Dermis blood vessel endothelial cell (primary cell): ENCODE data around the gene AGMO. TPM values are rescaled to one million over a fixed set of nuclear protein-coding genes. Genes with fewer than 3 reads are reported as not detected.
"Not testable (repeated sequence)": the region's sequence is repeated elsewhere in the genome, so short reads cannot be mapped to it uniquely, and the experiment has no call there.

Experiments used
- DNase-seq: peaks from one replicate; pipeline ENCODE4 v3.0.0; 2010
- total RNA-seq: library from RNA; depleted of rRNA; stranded (reverse); fragments of >200 nt; gene quantifications from 2 replicates; pipeline ENCODE4 v1.2.3, GENCODE V29; 2014

Gene AGMO
- total RNA-seq, 1 donor from 2014 or later, result 1.9 TPM

DNA sequence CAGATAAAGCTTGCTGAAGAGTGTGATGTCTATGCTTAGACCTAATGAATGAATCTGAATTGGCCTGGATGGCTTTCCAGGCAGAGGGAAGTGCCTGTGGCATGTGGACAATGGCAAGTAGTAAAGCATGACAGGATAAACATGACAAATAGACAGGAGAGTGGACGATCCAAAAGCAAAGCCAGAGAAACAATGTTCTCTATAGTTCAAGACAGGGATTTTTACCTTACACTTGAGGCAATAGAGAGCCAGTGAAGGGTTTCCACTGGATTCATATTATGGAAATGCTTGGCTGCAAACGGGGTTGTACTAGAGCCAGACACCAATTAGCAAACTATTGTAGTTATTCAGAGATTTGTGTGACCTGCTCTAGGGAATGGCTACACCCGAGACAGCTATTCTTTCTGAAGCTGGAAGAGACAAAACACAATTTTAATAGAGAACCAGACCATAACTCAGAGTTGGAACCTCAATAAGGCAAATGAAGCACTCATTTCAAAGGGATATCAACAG lies 2.3 kb downstream of the AGMO start:
- peak; percentile 38 for DNase-seq

DNA sequence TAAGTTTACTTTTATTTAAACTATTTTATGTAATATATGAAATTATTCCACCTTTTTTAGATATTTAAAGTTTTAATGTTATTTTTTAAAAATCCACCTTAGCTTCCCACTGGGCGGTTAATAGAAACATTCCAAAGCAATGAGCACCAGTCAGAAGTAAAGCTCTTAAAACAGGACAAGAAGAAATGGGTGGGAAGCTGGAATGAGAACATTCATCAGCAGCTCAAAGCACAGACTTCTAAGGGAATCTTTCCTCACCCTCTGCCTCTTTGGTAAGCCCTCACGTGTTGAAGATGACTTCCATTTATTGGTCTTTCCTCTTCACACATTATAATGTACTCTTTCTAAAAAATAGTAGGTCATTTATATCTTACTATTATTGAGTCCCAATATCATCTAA lies 3.1 kb downstream of the AGMO start:
- peak; percentile 60 for DNase-seq

DNA sequence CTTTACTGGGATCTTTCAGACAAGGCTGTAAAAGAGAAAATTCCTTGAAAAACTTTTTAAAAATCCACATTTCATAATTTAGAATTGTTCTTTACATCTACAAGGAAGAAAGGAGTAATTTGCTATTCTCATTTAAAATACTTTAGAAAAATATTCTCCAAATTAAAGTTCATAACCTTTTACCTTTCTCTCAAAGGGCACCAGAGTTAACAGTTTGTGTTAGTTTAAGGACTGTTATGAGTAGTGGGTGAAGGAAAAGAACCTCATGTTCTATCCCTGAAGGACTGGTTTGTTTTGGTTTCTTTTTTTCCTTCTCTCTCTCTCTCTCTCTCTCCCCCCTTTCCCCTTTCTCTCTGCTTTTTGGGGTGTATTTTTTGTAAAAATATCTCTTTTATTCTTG lies 4.1 kb downstream of the AGMO start:
- DNase-seq, result peak; percentile 30

DNA sequence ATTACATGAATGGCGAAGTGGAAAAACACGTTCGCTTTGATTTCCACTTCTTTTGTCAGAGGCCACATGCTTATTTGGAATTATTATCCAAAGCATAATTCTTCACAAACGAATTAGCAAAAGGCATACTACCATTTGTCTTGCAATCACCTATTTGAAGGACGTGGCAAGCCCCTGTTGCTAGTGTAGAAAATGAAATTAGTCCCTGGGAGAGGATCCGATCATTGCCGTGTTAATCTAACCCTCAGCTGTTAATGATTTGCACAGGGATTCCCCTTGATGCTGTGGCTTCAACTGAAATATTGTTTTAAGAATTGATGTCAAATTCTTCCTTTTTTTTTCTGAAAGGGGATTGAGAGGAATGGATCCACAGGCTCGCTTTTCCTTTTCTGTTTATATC lies 4.6 kb downstream of the AGMO start:
- peak; percentile 58 for DNase-seq

DNA sequence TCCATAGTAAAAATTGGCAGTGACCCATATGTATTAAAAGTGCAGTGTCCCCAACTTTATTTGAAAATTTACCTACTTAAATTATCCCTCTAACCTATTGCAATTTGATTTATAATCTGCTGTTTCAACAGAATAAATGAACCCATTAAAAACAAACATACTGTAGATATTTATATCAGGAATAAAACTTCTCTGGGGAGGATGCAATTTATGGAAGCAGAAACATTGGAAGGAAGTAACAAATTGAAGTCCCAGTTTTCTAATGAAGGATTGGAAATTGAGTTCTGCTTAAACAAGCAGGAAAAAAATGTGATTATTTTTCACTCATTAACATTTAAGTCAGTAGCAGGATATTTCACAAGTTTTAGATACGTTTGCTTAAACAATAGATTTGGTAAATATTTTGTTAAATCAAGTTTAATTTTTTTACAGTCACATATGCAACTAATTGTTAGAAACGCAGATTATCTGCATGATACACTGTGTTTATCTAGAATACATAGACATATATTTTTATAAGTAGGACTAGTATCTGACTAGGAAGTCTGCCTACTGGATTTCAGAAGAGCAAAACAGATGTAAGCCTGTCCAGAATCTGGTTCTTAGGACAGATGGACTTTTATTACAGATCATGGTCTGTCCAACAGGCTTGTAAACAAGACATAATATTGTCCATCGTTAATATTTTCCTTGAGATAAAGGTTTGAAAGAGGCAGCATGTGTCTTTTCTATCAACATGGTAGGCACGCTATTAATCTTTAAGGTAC lies 5.3 kb downstream of the AGMO start:
- peak; percentile 49 for DNase-seq

DNA sequence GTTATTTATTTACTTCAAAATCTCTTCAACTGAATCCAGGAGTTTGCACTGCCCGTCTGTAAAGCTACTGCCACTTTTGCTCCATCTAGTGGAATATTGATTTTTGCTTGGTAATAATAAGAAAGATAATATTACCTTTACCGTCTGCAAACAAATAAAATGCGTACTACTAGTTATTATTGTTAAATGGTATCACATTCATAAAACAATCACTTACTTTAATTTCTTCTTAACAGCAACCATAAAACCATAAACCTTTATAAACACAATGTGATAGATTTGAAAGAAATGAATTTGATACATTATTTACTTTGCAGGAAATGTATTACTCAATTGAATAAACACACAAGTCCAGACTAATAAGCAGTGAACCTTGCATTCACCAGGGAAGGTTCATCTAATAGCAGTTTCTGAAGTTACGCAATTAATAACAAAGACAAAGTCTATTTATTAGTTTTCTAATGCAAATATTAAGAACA lies 6.4 kb downstream of the AGMO start:
- peak; percentile 78 for DNase-seq

DNA sequence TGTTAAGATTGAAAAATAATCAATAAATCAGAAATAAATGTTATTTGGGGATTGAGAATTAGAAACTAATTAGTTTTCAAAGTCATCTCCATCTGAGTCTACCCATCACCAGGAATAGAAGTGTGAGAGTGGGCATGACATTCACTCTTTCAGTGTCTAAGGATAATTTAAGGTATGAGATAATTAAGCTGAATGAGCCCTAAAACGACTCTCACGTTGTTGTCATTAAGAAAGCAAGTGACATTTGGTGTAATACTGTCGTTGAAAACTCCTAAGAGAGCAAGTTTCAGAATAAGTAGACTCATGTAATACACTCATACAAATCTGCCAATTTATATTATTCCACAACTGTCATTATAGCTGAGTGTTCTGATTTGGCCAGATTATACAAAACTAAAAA lies 7.1 kb downstream of the AGMO start:
- peak; percentile 26 for DNase-seq

DNA sequence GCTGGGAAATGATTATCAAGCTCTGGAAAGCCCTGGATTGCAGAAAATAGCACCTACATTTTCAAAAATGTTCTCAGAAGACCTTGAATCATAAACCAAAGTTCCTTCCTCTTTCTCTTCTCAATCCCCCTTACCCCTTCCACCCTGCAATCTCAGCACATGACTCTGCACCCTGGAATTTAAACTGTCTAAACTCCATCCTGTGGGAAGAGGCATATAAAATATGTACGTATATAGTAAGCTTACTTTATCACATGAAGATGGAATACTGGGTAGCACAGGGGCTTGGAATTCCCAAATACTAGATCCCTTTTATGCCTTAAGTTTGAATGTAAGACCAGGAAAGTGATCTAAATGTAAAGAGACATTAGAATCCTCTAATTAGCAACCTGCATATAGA lies 7.7 kb downstream of the AGMO start:
- peak; percentile 41 for DNase-seq

DNA sequence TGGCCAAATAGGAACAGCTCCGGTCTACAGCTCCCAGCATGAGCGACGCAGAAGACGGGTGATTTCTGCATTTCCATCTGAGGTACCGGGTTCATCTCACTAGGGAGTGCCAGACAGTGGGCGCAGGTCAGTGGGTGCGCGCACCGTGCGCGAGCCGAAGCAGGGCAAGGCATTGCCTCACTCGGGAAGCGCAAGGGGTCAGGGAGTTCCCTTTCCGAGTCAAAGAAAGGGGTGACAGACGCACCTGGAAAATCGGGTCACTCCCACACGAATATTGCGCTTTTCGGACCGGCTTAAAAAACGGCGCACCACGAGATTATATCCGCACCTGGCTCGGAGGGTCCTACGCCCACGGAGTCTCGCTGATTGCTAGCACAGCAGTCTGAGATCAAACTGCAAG lies 14.5 kb downstream of the AGMO start:
- not testable (repeated sequence) for DNase-seq

DNA sequence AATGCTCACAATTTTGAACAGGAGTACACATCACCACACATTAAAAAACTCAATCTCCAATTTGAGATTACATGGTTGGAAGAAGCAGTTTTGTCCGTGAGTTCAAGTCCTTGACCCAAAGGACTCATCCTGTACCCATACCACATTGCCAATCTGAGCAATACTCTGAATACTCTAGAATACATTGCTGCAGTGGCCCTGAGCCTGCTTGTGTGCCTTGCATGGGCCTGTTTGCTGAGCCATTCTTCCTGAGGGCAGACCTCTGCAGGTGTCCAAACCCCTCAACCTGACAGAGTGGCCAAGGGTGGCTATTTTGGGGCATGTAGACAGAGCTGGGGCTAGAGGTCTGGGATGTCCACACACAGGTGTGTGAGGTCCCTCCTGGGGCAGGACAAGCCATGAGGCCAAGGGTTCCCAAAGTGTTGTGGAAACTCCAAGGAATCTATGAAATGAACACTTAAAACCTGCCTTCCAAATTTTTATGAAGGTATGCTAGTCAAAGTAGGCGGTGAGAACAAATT lies 15.5 kb downstream of the AGMO start:
- no peak for DNase-seq

DNA sequence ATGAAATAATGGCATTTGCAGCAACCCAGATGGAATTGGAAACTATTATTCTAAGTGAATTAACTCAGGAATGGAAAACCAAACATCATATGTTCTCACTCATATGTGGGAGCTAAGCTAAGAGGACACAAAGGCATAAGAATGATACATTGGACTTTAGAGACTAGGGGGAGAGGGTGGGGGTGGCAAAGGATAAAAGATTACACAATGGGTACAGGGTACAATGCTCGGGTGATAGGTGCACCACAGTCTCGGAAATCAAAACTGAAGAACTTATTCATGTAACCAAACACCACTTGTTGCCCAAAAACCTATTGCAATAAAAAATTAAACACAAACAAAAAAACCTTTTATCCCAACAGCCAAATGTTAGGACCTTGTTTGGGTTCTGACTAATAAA lies 17.8 kb downstream of the AGMO start:
- DNase-seq, result no peak

DNA sequence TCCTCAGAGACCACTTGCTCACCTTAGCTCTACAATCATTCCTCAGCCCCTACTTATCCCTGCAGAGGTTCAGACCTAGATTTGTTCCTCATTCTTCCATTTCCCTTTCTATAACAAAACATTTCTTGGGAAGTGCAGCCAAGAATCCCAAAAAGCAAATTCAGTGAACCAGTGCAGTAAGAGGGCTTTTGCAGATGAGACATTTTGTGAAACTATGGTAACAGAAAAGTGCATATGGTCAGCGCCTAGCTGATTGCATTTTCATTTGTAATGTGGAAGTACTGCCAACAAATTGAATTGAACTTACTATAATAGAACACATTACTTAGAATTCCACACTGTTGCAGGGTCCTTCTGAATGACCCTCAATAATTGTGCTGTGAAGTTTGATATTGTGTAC lies 18.6 kb downstream of the AGMO start:
- no peak for DNase-seq

DNA sequence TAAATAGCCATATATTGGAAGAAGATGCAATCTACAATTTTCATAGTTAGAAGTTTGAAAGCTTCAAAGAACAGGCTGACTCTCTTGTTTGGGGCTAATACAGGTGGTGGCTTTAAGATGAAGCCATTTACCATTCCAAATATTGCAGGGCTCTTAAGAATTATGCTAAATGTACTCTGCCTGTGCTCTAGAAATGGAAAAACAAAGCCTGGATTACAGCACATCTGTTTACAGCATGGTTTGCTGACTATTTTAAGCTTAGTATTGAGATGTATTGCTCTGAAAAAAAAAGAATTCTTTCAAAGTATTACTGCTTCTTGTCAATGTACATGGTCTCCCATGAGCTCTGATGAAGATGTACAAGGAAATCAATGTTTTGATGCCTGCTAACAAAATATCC lies 34.2 kb downstream of the AGMO start:
- DNase-seq, result no peak

DNA sequence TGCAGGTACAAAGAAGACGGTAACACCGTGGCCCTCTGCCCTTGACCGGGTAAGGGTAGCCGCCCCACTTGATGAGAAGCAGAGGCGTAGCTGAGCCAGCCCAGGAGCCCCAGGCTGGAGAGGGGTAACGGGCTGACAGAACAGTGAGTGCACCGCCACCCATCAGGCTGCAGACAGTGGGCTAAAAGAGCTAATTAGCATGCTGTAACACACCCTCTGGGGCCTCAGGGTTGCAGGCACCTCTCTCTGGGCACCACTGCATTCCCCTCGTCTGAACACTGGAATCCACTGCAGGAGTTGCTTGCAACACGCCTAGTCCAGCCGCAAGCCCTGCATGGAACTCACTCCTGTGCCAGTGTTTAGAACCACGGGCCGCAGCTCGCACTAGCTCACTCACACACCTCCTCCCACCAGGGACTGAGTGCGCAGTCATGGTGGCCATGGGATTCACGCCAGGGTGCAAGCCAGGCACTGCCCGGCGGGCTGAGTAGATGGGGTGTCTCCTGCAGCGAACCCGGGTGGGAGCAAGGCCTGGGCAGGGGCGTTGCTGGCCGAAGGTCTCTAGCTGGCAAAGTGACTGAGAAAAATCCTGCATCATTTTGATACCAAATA lies 36.1 kb downstream of the AGMO start:
- no peak for DNase-seq

DNA sequence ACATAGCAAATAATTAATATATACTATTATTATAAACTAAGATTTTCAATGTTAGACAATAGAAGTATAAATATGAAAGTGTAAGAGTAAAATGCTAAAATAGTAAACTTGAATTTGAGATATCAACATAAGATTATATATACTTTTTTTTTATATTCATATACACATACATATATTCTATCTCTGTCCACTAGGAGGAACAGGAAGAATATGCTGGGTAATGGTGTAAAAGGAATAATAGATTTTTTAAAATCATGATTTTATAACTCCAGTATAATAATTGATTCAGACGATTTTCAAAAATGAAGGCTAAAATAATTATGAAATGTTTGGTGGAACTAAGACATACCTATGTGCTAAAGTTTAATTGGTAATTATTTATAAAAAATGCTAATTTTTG lies 37.7 kb downstream of the AGMO start:
- DNase-seq, result no peak

DNA sequence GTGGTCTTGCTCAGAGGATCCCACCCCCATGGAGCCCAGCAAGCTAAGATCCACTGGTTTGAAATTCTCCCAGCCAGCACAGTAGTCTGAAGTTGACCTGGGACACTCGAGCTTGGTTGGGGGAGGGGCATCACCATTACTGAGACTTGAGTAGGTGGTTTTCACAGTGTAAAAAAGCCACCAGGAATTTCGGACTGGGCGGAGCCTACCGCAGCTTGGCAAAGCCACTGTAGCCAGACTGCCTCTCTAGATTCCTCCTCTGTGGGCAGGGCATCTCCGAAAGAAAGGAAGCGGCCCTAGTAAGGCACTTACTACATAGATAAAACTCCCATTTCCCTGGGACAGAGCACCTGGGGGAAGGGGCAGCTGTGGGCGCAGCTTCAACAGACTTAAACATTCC lies 44.0 kb downstream of the AGMO start:
- DNase-seq, result not testable (repeated sequence)

DNA sequence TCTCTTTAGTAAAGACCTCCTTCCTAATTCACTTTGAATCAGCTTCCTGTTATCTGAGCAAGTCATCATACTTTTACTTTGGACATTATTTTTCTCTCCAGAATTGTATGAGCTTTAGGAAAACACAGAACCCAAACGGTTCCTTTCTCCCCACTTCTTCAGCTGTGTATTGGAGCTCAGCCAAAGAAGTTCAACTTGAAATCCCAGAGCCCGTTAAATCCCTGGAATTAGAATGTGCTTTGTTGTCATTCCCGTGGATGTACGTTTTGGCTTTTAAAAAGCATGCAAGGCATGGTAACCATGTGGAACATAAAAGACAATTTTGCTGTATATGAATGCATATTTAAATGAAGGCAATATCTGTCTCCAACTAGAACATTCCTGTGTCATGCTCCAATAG lies 46.6 kb downstream of the AGMO start:
- DNase-seq, result peak; percentile 49

DNA sequence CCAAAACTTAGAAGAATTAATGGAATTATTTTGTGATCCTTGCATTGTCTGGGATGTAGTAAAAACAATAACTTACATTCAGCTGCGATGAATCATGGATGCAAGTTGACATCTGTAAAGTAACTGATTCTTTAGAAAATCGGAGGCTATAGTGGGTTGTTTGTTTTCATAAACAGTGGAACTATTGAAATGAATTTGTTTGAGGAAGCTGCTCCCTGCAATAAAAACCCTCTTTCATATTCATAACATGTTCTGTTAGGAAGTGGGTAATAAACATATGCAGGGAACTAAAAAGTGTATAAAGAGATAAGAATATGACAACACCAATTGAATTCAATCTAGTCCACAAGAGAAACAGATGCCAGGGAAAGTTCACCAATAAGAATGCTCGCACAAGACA lies 53.6 kb downstream of the AGMO start:
- DNase-seq, result peak; percentile 83

DNA sequence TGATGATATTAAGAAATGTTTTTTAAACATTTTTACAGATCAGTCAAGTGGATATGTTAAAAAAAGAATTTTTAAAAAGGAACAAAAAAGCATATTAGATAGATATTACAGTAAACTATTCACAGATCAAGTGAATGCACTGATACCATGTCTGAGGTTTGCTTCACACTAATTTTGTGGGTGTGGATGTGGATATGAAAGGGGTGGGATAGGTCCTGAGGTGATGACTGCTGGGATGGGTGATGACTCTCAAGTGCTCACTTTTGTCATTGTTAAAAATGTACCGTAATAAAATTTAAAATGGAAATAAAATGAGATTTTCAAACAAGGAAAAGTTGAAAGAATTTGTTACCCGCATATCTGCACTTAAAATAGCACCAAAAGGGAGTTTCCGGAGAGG lies 54.1 kb downstream of the AGMO start:
- peak; percentile 34 for DNase-seq

DNA sequence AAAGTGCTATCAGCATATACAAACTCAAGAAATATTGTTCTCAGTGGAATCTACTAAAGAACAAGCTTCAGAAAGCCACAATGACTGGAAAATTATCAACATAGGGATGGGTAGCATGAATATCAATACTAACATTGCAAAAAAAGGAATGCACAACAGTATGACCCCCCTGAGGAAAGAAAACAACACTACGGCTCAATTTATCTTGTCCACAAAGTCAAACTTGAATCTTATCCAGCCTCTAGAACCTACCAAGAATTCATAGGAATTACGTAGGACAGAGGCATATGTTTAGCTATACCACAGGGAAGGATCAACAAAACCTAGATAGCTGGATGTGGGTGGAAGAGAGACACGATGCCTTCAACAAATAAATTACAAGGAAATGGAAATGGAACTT lies 54.6 kb downstream of the AGMO start:
- DNase-seq, result peak; percentile 19

DNA sequence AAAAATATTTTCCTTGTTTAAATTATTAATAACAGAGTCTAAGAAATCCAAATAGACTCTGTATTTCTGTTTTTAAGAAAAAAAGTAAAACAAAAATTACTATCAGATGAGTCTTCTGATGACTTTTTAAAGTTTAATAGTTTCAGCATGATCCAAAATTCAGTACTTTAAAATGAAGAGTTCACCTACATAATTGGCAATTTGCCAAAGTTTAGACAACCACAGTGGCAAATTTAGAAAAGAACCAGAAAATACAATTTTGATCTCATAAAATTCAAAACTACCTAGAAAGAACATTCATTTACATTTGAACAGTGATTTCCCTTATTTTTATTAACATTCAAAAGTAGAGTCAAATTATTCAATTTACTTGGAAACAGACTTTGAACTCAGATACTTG lies 56.1 kb downstream of the AGMO start:
- DNase-seq, result no peak

DNA sequence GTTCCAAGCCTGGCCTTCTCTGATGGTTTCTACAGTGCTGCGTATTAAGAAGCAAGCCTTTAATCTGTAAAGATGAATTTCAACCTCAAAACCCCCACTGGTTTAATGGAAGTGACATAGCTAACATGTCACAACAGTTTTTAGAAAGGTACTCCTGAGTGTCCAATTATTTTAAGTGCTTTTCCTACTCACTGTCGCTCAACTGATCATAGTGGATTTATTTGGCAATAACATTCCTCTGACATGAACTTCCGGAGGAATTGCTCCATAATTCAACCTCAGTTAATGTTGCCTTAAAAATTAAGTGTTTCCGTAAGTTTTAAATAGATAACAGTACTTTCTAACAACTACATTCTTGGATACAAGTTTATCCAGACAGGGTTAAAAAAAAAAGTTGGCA lies 57.5 kb downstream of the AGMO start:
- peak; percentile 82 for DNase-seq

DNA sequence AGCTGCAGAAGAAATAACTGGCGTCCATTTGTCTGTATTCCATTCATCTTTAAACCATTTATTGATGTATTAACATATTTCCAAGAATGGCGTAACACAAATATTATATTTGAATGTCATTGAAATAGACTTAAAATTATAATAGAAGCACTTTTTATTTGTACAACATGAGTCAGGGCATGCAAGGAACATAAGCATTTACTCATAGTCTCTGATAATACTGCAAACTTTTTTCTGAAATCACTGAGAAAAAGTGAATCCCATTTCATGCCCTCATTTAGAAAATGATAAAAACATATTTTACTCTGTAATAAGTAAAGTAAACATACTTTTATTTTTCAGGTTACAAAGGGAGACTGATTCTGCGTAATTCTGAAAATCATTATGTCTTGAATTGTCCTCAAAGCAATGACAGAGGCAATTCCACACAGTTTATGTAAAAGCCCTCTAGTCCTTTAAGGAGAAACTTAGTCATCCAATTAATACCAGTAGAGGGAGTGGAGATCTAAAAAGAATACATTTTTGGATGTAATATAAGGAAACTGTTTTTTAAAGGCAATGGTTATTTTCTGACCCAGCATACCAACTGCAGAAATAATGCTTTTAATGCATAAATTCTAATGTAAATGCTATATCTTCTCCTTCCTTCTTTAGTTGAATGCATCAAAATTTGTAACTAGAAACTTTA lies 58.1 kb downstream of the AGMO start:
- DNase-seq, result peak; percentile 63
